H1 (cell line): ENCODE measurements around the gene C9orf50. TPM values are rescaled to one million over a fixed set of nuclear protein-coding genes. Genes with fewer than 3 reads are reported as not detected.
A peak's percentile ranks its signal among the peaks of the same experiment; 100 is the strongest.

ENCODE experiments used
- CTCF ChIA-PET: fragments of 300-600 bp; sonication (Branson Sonifier 250); formaldehyde crosslinking; loops from one replicate; lab custom pipeline; 2021; ENCODE audit not compliant: partially characterized antibody; lab: Charles Lee
- POLR2A ChIA-PET: fragments of 300-600 bp; sonication (Branson Sonifier 250); formaldehyde crosslinking; loops from one replicate; lab custom pipeline; 2021; ENCODE audit warnings: inconsistent platforms; ENCODE audit not compliant: partially characterized antibody; lab: Charles Lee
- DNase-seq, 2 experiments: peaks; one replicate each; pipeline versions ENCODE4 v3.0.0 to v3.0.0-alpha.2; 2010 to 2022; ENCODE audit warnings: low spot score in 2 of 2, low read depth in 1 of 2, mixed read lengths in 1 of 2
- FAIRE-seq: peaks from 2 replicates; lab custom pipeline; 2011; peaks lifted over from hg19 to GRCh38; lab: Jason Lieb, UNC
- H2AFZ ChIP-seq: 2 replicates; pipeline ENCODE4 v1.8.1; 2012; ENCODE audit warnings: low read length, inconsistent platforms
- H2AK5ac ChIP-seq: 2 replicates; pipeline ENCODE4 v1.6.1; 2013; ENCODE audit warnings: low read depth, low read length
- H2BK120ac ChIP-seq: replicated peaks from 2 replicates; pipeline ENCODE3; 2013; ENCODE audit warnings: low read depth, low read length, inconsistent platforms
- H2BK12ac ChIP-seq: 2 replicates; pipeline ENCODE4 v1.6.1; 2013; ENCODE audit warnings: low read depth, low read length
- H2BK15ac ChIP-seq: 2 replicates; pipeline ENCODE4 v1.6.1; 2013; ENCODE audit warnings: low read length
- H2BK20ac ChIP-seq: 2 replicates; pipeline ENCODE4 v1.6.1; 2013; ENCODE audit warnings: low read length
- H2BK5ac ChIP-seq: 2 replicates; pipeline ENCODE4 v1.6.1; 2013; ENCODE audit warnings: low read depth, low read length
- H3K14ac ChIP-seq: 2 replicates; pipeline ENCODE4 v1.6.1; 2013; ENCODE audit warnings: inconsistent platforms; ENCODE audit not compliant: insufficient read length
- H3K18ac ChIP-seq: 2 replicates; pipeline ENCODE4 v1.6.1; 2013; ENCODE audit warnings: low read length; ENCODE audit errors: extremely low read depth
- H3K23ac ChIP-seq: 2 replicates; pipeline ENCODE4 v1.6.1; 2013; ENCODE audit warnings: inconsistent platforms; ENCODE audit not compliant: insufficient read length
- H3K23me2 ChIP-seq: 2 replicates; pipeline ENCODE4 v1.6.1; 2013; ENCODE audit warnings: low read depth, low read length
- H3K27ac ChIP-seq: 2 replicates; pipeline ENCODE4 v1.6.1; 2011; ENCODE audit warnings: low read depth, low read length, inconsistent platforms
- H3K27me3 ChIP-seq, 4 experiments: replicated peaks in 1 of 4; 1 replicate in 1 of 4; 2 replicates in 3 of 4; pipeline versions ENCODE4 v1.6.1 to v1.8.1; 2011 to 2013; ENCODE audit warnings: low read length in 3 of 4, mild to moderate bottlenecking in 3 of 4, inconsistent platforms in 2 of 4, mixed read lengths in 2 of 4, moderate library complexity in 1 of 4; ENCODE audit not compliant: control insufficient read depth in 3 of 4, insufficient read depth in 3 of 4; ENCODE audit errors: extremely low read depth in 1 of 4
- H3K36me3 ChIP-seq, 4 experiments: 2 replicates each; pipeline versions ENCODE4 v1.6.1 to v1.8.1; 2011 to 2013; ENCODE audit warnings: mild to moderate bottlenecking in 4 of 4, low read length in 3 of 4, moderate library complexity in 2 of 4, control low read depth in 1 of 4, inconsistent platforms in 1 of 4; ENCODE audit not compliant: insufficient read depth in 4 of 4, control insufficient read depth in 2 of 4
- H3K4ac ChIP-seq: replicated peaks from 2 replicates; pipeline ENCODE3; 2013; ENCODE audit warnings: low read length, low read depth, mixed read lengths, inconsistent platforms; ENCODE audit not compliant: insufficient read length
- H3K4me1 ChIP-seq, 4 experiments: replicated peaks in 1 of 4; 1 replicate in 1 of 4; 2 replicates in 3 of 4; pipeline versions ENCODE4 v1.6.1 to v1.8.1; 2011 to 2013; ENCODE audit warnings: low read length in 3 of 4, inconsistent platforms in 2 of 4, mixed read lengths in 1 of 4; ENCODE audit not compliant: insufficient read depth in 4 of 4, control insufficient read depth in 3 of 4
- H3K4me2 ChIP-seq, 2 experiments: 2 replicates each; pipeline versions ENCODE4 v1.6.1 to v1.8.1; 2011 to 2013; ENCODE audit warnings: low read depth in 2 of 2, low read length in 2 of 2, control low read depth in 1 of 2, inconsistent platforms in 1 of 2, mild to moderate bottlenecking in 1 of 2; ENCODE audit not compliant: insufficient read depth in 1 of 2
- H3K4me3 ChIP-seq, 4 experiments: fragments of 200-600, 300-600 bp in 1 of 4; sonication (generic), shearing (Covaris generic), sonication (Bioruptor Twin) in 1 of 4; 2 replicates each; pipeline versions ENCODE4 v1.5.1 to v1.8.1; 2011 to 2016; ENCODE audit warnings: low read length in 4 of 4, low read depth in 3 of 4, control low read depth in 2 of 4, inconsistent platforms in 2 of 4, mild to moderate bottlenecking in 2 of 4, mixed read lengths in 1 of 4, moderate library complexity in 1 of 4; ENCODE audit not compliant: insufficient read depth in 2 of 4; ENCODE audit errors: extremely low read depth in 1 of 4
- H3K56ac ChIP-seq: replicated peaks from 2 replicates; pipeline ENCODE3; 2013; ENCODE audit warnings: low read depth, mild to moderate bottlenecking, mixed read lengths, low read length, inconsistent platforms; ENCODE audit not compliant: insufficient read length
- H3K79me1 ChIP-seq: 2 replicates; pipeline ENCODE4 v1.6.1; 2013; ENCODE audit warnings: low read depth, low read length, control low read depth
- H3K79me2 ChIP-seq, 2 experiments: 2 replicates each; pipeline versions ENCODE4 v1.6.1 to v1.8.1; 2012 to 2013; ENCODE audit warnings: low read length in 2 of 2, mild to moderate bottlenecking in 2 of 2, inconsistent platforms in 1 of 2; ENCODE audit not compliant: insufficient read depth in 2 of 2, control insufficient read depth in 1 of 2
- H3K9ac ChIP-seq, 4 experiments: replicated peaks in 1 of 4; 1 replicate in 1 of 4; 2 replicates in 3 of 4; pipeline versions ENCODE4 v1.6.1 to v1.8.1; 2011 to 2013; ENCODE audit warnings: low read depth in 3 of 4, low read length in 3 of 4, control low read depth in 2 of 4, mild to moderate bottlenecking in 2 of 4, moderate library complexity in 2 of 4, inconsistent platforms in 1 of 4; ENCODE audit errors: extremely low read depth in 1 of 4
- H3K9me3 ChIP-seq, 2 experiments: 2 replicates each; pipeline versions ENCODE4 v1.6.1 to v1.8.1; 2012 to 2013; ENCODE audit warnings: mild to moderate bottlenecking in 2 of 2, moderate library complexity in 2 of 2, control low read depth in 1 of 2, inconsistent platforms in 1 of 2, low read depth in 1 of 2, low read length in 1 of 2, mixed read lengths in 1 of 2; ENCODE audit not compliant: insufficient read depth in 2 of 2
- H4K20me1 ChIP-seq, 2 experiments: replicated peaks in 1 of 2; 2 replicates each; pipeline versions ENCODE3 to v1.8.1; 2011 to 2013; ENCODE audit warnings: inconsistent platforms in 2 of 2, low read length in 2 of 2, mild to moderate bottlenecking in 1 of 2; ENCODE audit not compliant: insufficient read depth in 2 of 2, control insufficient read depth in 1 of 2
- H4K5ac ChIP-seq: 2 replicates; pipeline ENCODE4 v1.6.1; 2013; ENCODE audit warnings: low read length, low read depth, mixed read lengths, inconsistent platforms; ENCODE audit not compliant: insufficient read length
- H4K8ac ChIP-seq: 2 replicates; pipeline ENCODE4 v1.8.0; 2013; ENCODE audit warnings: mild to moderate bottlenecking, moderate library complexity, low read length, inconsistent platforms; ENCODE audit not compliant: insufficient read depth; ENCODE audit errors: extremely low read depth
- H4K91ac ChIP-seq: replicated peaks from 2 replicates; pipeline ENCODE3; 2013; ENCODE audit warnings: low read length, mixed read lengths, inconsistent platforms; ENCODE audit not compliant: insufficient read length
- CEBPB ChIP-seq: IDR thresholded peaks from 2 replicates; pipeline ENCODE4 v1.6.1; 2012; ENCODE audit warnings: low read depth, low read length
- TEAD4 ChIP-seq: IDR thresholded peaks from 2 replicates; pipeline ENCODE4 v1.6.1; 2012; ENCODE audit warnings: low read depth, low read length, inconsistent platforms, mixed read lengths
- WGBS, 2 experiments: shearing (Covaris generic) in 1 of 2; methylation state at CpG; one replicate each; pipeline versions ENCODE4 v1.1.6 to v1.1.7; 2013 to 2015; ENCODE audit warnings: low lambda C conversion rate in 2 of 2, mixed read lengths in 2 of 2, inconsistent platforms in 1 of 2, low coverage in 1 of 2, missing lambda C conversion rate in 1 of 2; ENCODE audit not compliant: insufficient replicate concordance in 2 of 2, insufficient coverage in 1 of 2, insufficient read length in 1 of 2; ENCODE audit errors: extremely low coverage in 1 of 2, missing lambda C conversion rate in 1 of 2; 5-methylcytosine and 5-hydroxymethylcytosine counted together
- polyA plus RNA-seq, 7 experiments: library from polyadenylated mRNA; depleted of rRNA in 3 of 7; stranded (reverse) in 5 of 7; unstranded in 2 of 7; fragments of >200 nt in 5 of 7; fragments of 200-250 nt in 2 of 7; gene quantifications; 1 replicate in 5 of 7; 2 replicates in 1 of 7; 4 replicates in 1 of 7; pipeline versions ENCODE4 v1.2.1 to v1.2.3, GENCODE V29; 2011 to 2013; ENCODE audit warnings: missing spikeins in 2 of 7, mixed read lengths in 2 of 7
- total RNA-seq: library from RNA; stranded (reverse); fragmentation: NEBNext Ultra II Directional; extraction: Animal tissue kit (Norgen Biotek cat#: 25700); gene quantifications from 2 replicates; pipeline ENCODE4 v1.2.1, GENCODE V29; 2021

C9orf50 gene
- total and polyA plus RNA-seq, 2 of the 8 experiments (the other 6 are each of a cell fraction or from before 2014, with no cell fraction given) = not detected

DNA sequence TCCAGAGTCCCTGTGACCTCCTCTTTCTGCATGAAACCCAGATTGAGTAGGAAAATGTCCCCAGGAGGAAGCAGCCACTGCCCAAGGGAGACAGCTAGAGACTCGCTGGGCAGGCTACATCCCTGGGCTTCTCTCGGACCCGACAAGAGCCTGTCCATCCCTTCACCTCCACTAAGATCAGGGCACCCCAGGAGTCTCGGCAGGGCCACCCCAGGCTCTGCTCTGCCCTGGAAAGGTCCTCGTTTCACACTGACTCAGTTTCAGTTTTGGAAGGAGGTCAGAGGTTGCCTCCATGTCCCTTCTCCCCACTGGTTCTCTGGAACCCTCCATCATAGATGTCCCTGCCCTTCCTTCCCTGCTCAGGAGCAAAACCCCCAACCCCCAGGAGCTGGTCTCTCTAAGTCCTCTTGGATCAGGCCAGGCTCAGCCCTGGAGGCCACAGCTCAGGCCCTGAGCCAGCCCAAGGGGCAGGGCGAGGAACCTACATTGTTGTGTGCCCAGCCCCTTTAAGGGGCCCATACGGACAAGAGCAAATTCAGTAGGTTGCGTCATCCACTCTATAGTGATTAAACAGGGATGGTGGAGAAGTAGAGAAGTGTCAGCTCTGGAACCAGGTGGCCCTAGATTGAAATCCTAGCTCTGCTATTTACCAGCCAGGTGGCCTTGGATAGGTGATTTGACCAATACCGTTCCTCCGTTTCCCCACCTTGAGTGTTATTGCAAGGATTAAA, 37.4 kb downstream of the C9orf50 start:
- no peak for FAIRE-seq
- H3K23me2 ChIP-seq = no peaks in the 10 kb centered on the region
- TF ChIP-seq CEBPB (0 out of 2 replicates have a peak, but pooled peaks have one; percentile 52), TEAD4 (no peak)
- TF ChIP-seq, all 59 proteins: peak for 1
- 0 out of 4 replicates have a peak overlapping the region, but pooled peaks of 1 of the 2 experiments have one; percentile 32 for H3K4me2 ChIP-seq
- H3K27ac ChIP-seq = no peak overlapping the region
- H3K4ac ChIP-seq = no peak overlapping the region
- CTCF ChIA-PET = interaction anchor here (0.6 to 7.0 kb wide), 9 partner anchors 9 to 1595 kb away, joined by 3 to 37 read pairs (median 4); no protein-coding TSS in a partner anchor
- no peaks in the 10 kb centered on the region for H3K9me3 ChIP-seq
- H3K4me1 ChIP-seq = peaks cover 0 to 8% (median 1%) of the 10 kb centered on the region in 4 experiments; a peak in 3 of 7 replicates
- H3K4me3 ChIP-seq = no peak overlapping the region
- WGBS, 2 experiments = 84% methylated on average over 10 of the region's 10 CpGs; no CpG with 5 or more reads in 1 of the 2 experiments
- no peaks in the 10 kb centered on the region for H4K20me1 ChIP-seq
- no peak for DNase-seq
- H3K14ac ChIP-seq = no peak overlapping the region
- H3K79me1 ChIP-seq = no peaks in the 10 kb centered on the region
- peak overlapping the region; percentile 52; the same call in 1 of the 2 replicates for H2BK5ac ChIP-seq
- H3K27me3 ChIP-seq = no peaks in the 10 kb centered on the region
- peak overlapping the region; percentile 34; the same call in 1 of the 2 replicates for H2AK5ac ChIP-seq
- no peak overlapping the region for H3K23ac ChIP-seq
- no peak overlapping the region for H2AFZ ChIP-seq
- H3K36me3 ChIP-seq = no peaks in the 10 kb centered on the region
- no peak overlapping the region for H3K56ac ChIP-seq
- H4K91ac ChIP-seq = no peak overlapping the region
- no peak overlapping the region for H4K8ac ChIP-seq
- no peak overlapping the region for H2BK120ac ChIP-seq
- H3K18ac ChIP-seq = no peak overlapping the region
- no peak overlapping the region for H2BK20ac ChIP-seq
- H2BK12ac ChIP-seq = no peak overlapping the region; the same call in 1 of the 2 replicates
- no peak overlapping the region; the same call in 1 of the 2 replicates for H2BK15ac ChIP-seq
- H3K9ac ChIP-seq = no peak overlapping the region
- POLR2A ChIA-PET = interaction anchor here (0.9 to 1.8 kb wide), 5 partner anchors 11 to 406 kb away, joined by 3 to 7 read pairs (median 3); no protein-coding TSS in a partner anchor
- no peak overlapping the region for H4K5ac ChIP-seq
- no peaks in the 10 kb centered on the region for H3K79me2 ChIP-seq
